Astrocyte (in vitro differentiated cells and primary cell): ENCODE measurements around the gene BMS1.

Experiments used
- EZH2 ChIP-seq: IDR thresholded peaks from 2 replicates; pipeline ENCODE4 v1.6.1; 2012; ENCODE audit warnings: mild to moderate bottlenecking, low read length, inconsistent platforms; ENCODE audit not compliant: insufficient read depth
- TF ChIP-seq, protein P1 (sequence below): IDR thresholded peaks from 2 replicates; pipeline ENCODE4 v1.5.1; 2011; ENCODE audit warnings: low read depth, mild to moderate bottlenecking, inconsistent platforms, low read length, moderate library complexity; ENCODE audit not compliant: insufficient read depth

DNA sequence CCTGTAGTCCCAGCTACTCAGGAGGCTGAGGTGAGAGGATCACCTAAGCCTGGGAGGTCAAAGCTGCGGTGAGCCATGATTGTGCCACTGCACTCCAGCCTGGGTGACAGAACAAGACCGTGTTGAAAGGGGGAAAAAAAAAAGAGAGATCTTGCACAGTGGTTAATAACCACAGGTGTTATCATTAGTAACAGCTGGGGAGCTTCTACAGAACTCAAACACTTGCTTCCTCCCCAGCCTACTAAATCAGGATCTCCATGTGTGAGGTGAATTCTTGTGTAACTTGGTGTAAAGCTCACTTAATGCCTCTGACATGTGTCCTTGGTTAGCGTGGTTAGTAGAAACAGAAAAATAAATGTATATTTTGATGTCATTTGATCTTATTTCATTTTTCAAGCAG, 43.9 kb upstream of the BMS1 start:
- TF ChIP-seq, protein P1, sequence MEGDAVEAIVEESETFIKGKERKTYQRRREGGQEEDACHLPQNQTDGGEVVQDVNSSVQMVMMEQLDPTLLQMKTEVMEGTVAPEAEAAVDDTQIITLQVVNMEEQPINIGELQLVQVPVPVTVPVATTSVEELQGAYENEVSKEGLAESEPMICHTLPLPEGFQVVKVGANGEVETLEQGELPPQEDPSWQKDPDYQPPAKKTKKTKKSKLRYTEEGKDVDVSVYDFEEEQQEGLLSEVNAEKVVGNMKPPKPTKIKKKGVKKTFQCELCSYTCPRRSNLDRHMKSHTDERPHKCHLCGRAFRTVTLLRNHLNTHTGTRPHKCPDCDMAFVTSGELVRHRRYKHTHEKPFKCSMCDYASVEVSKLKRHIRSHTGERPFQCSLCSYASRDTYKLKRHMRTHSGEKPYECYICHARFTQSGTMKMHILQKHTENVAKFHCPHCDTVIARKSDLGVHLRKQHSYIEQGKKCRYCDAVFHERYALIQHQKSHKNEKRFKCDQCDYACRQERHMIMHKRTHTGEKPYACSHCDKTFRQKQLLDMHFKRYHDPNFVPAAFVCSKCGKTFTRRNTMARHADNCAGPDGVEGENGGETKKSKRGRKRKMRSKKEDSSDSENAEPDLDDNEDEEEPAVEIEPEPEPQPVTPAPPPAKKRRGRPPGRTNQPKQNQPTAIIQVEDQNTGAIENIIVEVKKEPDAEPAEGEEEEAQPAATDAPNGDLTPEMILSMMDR = no peak
- TF ChIP-seq EZH2 = no peak
